SK-N-SH (cell line): ENCODE data around the gene SAXO2. TPM values are rescaled to one million over a fixed set of nuclear protein-coding genes. Genes with fewer than 3 reads are reported as not detected.

Experiments
- CTCF ChIA-PET: fragments of 300-600, 350-600 bp; formaldehyde crosslinking; extraction: SDS; loops from one replicate; lab custom pipeline; 2021; lab: Yijun Ruan, JAX
- POLR2A ChIA-PET: fragments of 350-600 bp; sonication (Branson Sonifier 250); formaldehyde crosslinking; extraction: SDS; loops from one replicate; lab custom pipeline; 2020; ENCODE audit warnings: antibody characterized with exemption, inconsistent platforms; lab: Yijun Ruan, JAX
- DNase-seq: peaks from one replicate; pipeline ENCODE4 v3.0.0; 2012
- H2AFZ ChIP-seq: fragments of 200-600 bp; sonication (generic); 2 replicates; pipeline ENCODE4 v1.8.1; 2016; ENCODE audit warnings: antibody characterized with exemption, mild to moderate bottlenecking, low read depth
- H3F3A ChIP-seq: fragments of 200-600 bp; sonication (generic); replicated peaks from 2 replicates; pipeline ENCODE3; 2016; ENCODE audit warnings: antibody characterized with exemption, mild to moderate bottlenecking; ENCODE audit not compliant: insufficient read depth
- H3K27ac ChIP-seq, 2 experiments: fragments of 200-500 bp in 1 of 2; fragments of 200-600 bp in 1 of 2; sonication (Bioruptor generic) in 1 of 2; sonication (generic), shearing (Covaris generic) in 1 of 2; 2 replicates each; pipeline versions ENCODE4 v1.5.1 to v1.6.1; 2014 to 2016; ENCODE audit warnings: low read depth in 2 of 2, inconsistent platforms in 1 of 2, low read length in 1 of 2, mild to moderate bottlenecking in 1 of 2, mixed read lengths in 1 of 2
- H3K27me3 ChIP-seq: fragments of 200-600 bp; sonication (generic), shearing (Covaris generic); 2 replicates; pipeline ENCODE4 v1.6.1; 2016; ENCODE audit warnings: mixed run types; ENCODE audit not compliant: insufficient read depth
- H3K36me3 ChIP-seq, 2 experiments: fragments of 200-500 bp in 1 of 2; fragments of 200-600 bp in 1 of 2; sonication (Bioruptor generic) in 1 of 2; sonication (generic) in 1 of 2; replicated peaks in 1 of 2; 2 replicates each; pipeline versions ENCODE3 to v1.5.1; 2014 to 2016; ENCODE audit warnings: low read length in 1 of 2, mild to moderate bottlenecking in 1 of 2; ENCODE audit not compliant: insufficient read depth in 2 of 2, control insufficient read depth in 1 of 2
- H3K4me1 ChIP-seq, 2 experiments: fragments of 200-500 bp in 1 of 2; fragments of 200-600 bp in 1 of 2; sonication (Bioruptor generic) in 1 of 2; sonication (generic), shearing (Covaris generic) in 1 of 2; 2 replicates each; pipeline versions ENCODE4 v1.5.1 to v1.6.1; 2014 to 2016; ENCODE audit warnings: low read depth in 1 of 2, low read length in 1 of 2, mixed run types in 1 of 2; ENCODE audit not compliant: insufficient read depth in 2 of 2, control insufficient read depth in 1 of 2
- H3K4me2 ChIP-seq: fragments of 200-600 bp; sonication (generic), shearing (Covaris generic); 2 replicates; pipeline ENCODE4 v1.6.1; 2017; ENCODE audit warnings: mixed run types
- H3K4me3 ChIP-seq, 2 experiments: fragments of 200-500 bp in 1 of 2; fragments of 200-600 bp in 1 of 2; sonication (Bioruptor generic) in 1 of 2; sonication (generic), shearing (Covaris generic) in 1 of 2; 2 replicates each; pipeline versions ENCODE4 v1.5.1 to v1.8.1; 2014 to 2016; ENCODE audit warnings: low read depth in 2 of 2, inconsistent platforms in 1 of 2, low read length in 1 of 2, mild to moderate bottlenecking in 1 of 2, mixed read lengths in 1 of 2, moderate library complexity in 1 of 2
- H3K79me2 ChIP-seq: fragments of 200-600 bp; sonication (generic); 2 replicates; pipeline ENCODE4 v1.8.1; 2017; ENCODE audit warnings: mild to moderate bottlenecking; ENCODE audit not compliant: insufficient read depth
- H3K9ac ChIP-seq: fragments of 200-600 bp; sonication (generic); 2 replicates; pipeline ENCODE4 v1.6.1; 2017; ENCODE audit warnings: mixed run types
- H3K9me2 ChIP-seq: fragments of 200-600 bp; sonication (generic); 2 replicates; pipeline ENCODE4 v1.6.1; 2017; ENCODE audit warnings: mixed run types
- H3K9me3 ChIP-seq: fragments of 200-600 bp; sonication (generic); 2 replicates; pipeline ENCODE4 v1.6.1; 2017; ENCODE audit warnings: mixed run types, mild to moderate bottlenecking, moderate library complexity
- H4K20me1 ChIP-seq: fragments of 200-600 bp; sonication (generic); 2 replicates; pipeline ENCODE4 v1.6.1; 2017; ENCODE audit warnings: mild to moderate bottlenecking, mixed run types; ENCODE audit not compliant: insufficient read depth
- ELF1 ChIP-seq: IDR thresholded peaks from 2 replicates; pipeline ENCODE4 v1.4.0; 2012
- EP300 ChIP-seq, 2 experiments: IDR thresholded peaks; 2 replicates each; pipeline versions ENCODE4 v1.4.0 to v1.6.1; 2012; ENCODE audit warnings: borderline replicate concordance in 1 of 2, low read depth in 1 of 2, low read length in 1 of 2
- EZH2phosphoT487 ChIP-seq: fragments of 200-600 bp; sonication (generic); IDR thresholded peaks from 2 replicates; pipeline ENCODE4 v1.6.1; 2017; ENCODE audit warnings: low read depth, mixed run types, mild to moderate bottlenecking, antibody characterized with exemption, moderate library complexity, borderline replicate concordance
- FOXM1 ChIP-seq: IDR thresholded peaks from 2 replicates; pipeline ENCODE4 v1.4.0; 2012; ENCODE audit warnings: low read depth, mild to moderate bottlenecking
- GABPA ChIP-seq: IDR thresholded peaks from 2 replicates; pipeline ENCODE4 v1.4.0; 2012; ENCODE audit warnings: low read depth, mild to moderate bottlenecking
- MAX ChIP-seq: IDR thresholded peaks from 2 replicates; pipeline ENCODE4 v1.4.0; 2012; ENCODE audit warnings: low read depth
- MXI1 ChIP-seq: IDR thresholded peaks from 2 replicates; pipeline ENCODE4 v1.6.1; 2012; ENCODE audit warnings: mild to moderate bottlenecking, low read depth, low read length, improper control_type of control experiment
- RAD21 ChIP-seq: IDR thresholded peaks from 2 replicates; pipeline ENCODE4 v1.6.1; 2012; ENCODE audit warnings: mild to moderate bottlenecking, low read length
- RFX5 ChIP-seq: IDR thresholded peaks from 2 replicates; pipeline ENCODE4 v1.6.1; 2012; ENCODE audit warnings: mild to moderate bottlenecking, improper control_type of control experiment, low read length
- RXRA ChIP-seq: IDR thresholded peaks from 2 replicates; pipeline ENCODE4 v1.4.0; 2012; ENCODE audit warnings: low read depth, mild to moderate bottlenecking, borderline replicate concordance
- TAF1 ChIP-seq: IDR thresholded peaks from 2 replicates; pipeline ENCODE4 v1.6.1; 2012; ENCODE audit warnings: low read depth, mild to moderate bottlenecking, low read length, moderate library complexity, borderline replicate concordance
- TEAD4 ChIP-seq: IDR thresholded peaks from 2 replicates; pipeline ENCODE4 v1.4.0; 2012; ENCODE audit warnings: mild to moderate bottlenecking, borderline replicate concordance; ENCODE audit not compliant: insufficient read depth
- USF1 ChIP-seq: IDR thresholded peaks from 2 replicates; pipeline ENCODE4 v1.4.0; 2012; ENCODE audit warnings: low read depth, borderline replicate concordance
- USF2 ChIP-seq: fragments of 150-350 bp; IDR thresholded peaks from 2 replicates; pipeline ENCODE4 v1.6.1; 2017; ENCODE audit warnings: antibody characterized with exemption, low read length, low read depth, borderline replicate concordance
- ZBTB33 ChIP-seq: IDR thresholded peaks from 2 replicates; pipeline ENCODE4 v1.4.0; 2012; ENCODE audit warnings: low read depth, borderline replicate concordance
- WGBS: methylation state at CpG from one replicate; pipeline ENCODE4 v1.1.6; 2017; ENCODE audit warnings: low lambda C conversion rate; 5-methylcytosine and 5-hydroxymethylcytosine counted together
- polyA plus RNA-seq, 3 experiments: library from polyadenylated mRNA; depleted of rRNA; stranded (reverse); fragments of >200 nt; gene quantifications; 2 replicates each; pipeline ENCODE4 v1.2.3, GENCODE V29; 2012

The SAXO2 gene
- polyA plus RNA-seq, 1 of the 3 experiments (the other 2 are of a cell fraction): 2.8 TPM

- ChIA-PET CTCF (no interaction called here), POLR2A (no interaction called here)
- TF ChIP-seq ELF1 (no peak), MAX (no peak), EZH2phosphoT487 (no peak), USF2 (no peak), TEAD4 (no peak)
- Histone ChIP-seq H3K9me2 (no peaks in the 10 kb centered on the region), H3K27me3 (no peaks in the 10 kb centered on the region), H3K4me1 (no peaks in the 10 kb centered on the region), H3K79me2 (no peaks in the 10 kb centered on the region), H3K4me3 (no peak overlapping the region), H3K4me2 (no peak overlapping the region), H3K27ac (no peak overlapping the region), H4K20me1 (no peaks in the 10 kb centered on the region), H3K36me3 (no peaks in the 10 kb centered on the region), H3F3A (no peaks in the 10 kb centered on the region), H3K9ac (no peak overlapping the region), H3K9me3 (no peaks in the 10 kb centered on the region), H2AFZ (no peak overlapping the region)
- 82% methylated on average over 5 of the region's 5 CpGs for WGBS
- DNase-seq: no peak
Measured at GRCh38 chr15:82292271-82292670, 29.7 kb downstream of the SAXO2 start.

GRCh38 chr15:82294061-82294690 lies 31.6 kb downstream of the SAXO2 start:
- DNase-seq: no peak
- no peaks in the 10 kb centered on the region for H3K79me2 ChIP-seq
- 69% methylated on average over 11 of the region's 11 CpGs for WGBS
- no peak overlapping the region for H3K27ac ChIP-seq
- CTCF ChIA-PET: interaction anchor here (1.5 kb wide), 1 partner anchor 11 kb away, joined by 4 read pairs; no protein-coding TSS in a partner anchor
- no peaks in the 10 kb centered on the region for H3F3A ChIP-seq
- H3K27me3 ChIP-seq: no peaks in the 10 kb centered on the region
- TF ChIP-seq ZBTB33: no peak
- TF ChIP-seq RAD21: no peak
- TF ChIP-seq RXRA: no peak
- TF ChIP-seq EP300 (IDR thresholded peaks at IDR 0.05; ENCODE audit: borderline replicate concordance in 1 of 2, low read depth in 1 of 2, low read length in 1 of 2): no peak
- no peak for TF ChIP-seq TAF1
- no peak for TF ChIP-seq GABPA
- TF ChIP-seq USF1: no peak
- TF ChIP-seq FOXM1: no peak
- TF ChIP-seq MXI1: no peak
- TF ChIP-seq RFX5: no peak
- no peaks in the 10 kb centered on the region for H3K9me2 ChIP-seq
- H3K9me3 ChIP-seq: no peaks in the 10 kb centered on the region
- H3K4me2 ChIP-seq: no peak overlapping the region
- H4K20me1 ChIP-seq: no peaks in the 10 kb centered on the region
- POLR2A ChIA-PET: no interaction called here
- no peaks in the 10 kb centered on the region for H3K4me1 ChIP-seq
- no peak overlapping the region for H2AFZ ChIP-seq
- H3K9ac ChIP-seq: no peak overlapping the region
- H3K36me3 ChIP-seq: no peaks in the 10 kb centered on the region
- H3K4me3 ChIP-seq: no peak overlapping the region
